GM12878 (cell line): ENCODE measurements around the gene GOLGA6L2. TPM values are rescaled to one million over a fixed set of nuclear protein-coding genes. Genes with fewer than 3 reads are reported as not detected.

ENCODE experiments used
- ATAC-seq: fragments of 200-7000 bp; cut with Tn5 transposase; 3 replicates; pipeline ENCODE4 v1.9.1; 2020; ENCODE audit warnings: mild to moderate bottlenecking, moderate library complexity
- BruUV-seq: library from RNA; stranded (reverse); fragments of 400-500 nt; replicated peaks from 2 replicates; lab custom pipeline; 2021; lab: Mats Ljungman, UMichigan
- CTCF ChIA-PET: fragments of 300-600 bp; sonication (Branson Sonifier 250); formaldehyde crosslinking; extraction: SDS; loops from one replicate; lab custom pipeline; 2021; ENCODE audit warnings: inconsistent platforms; lab: Yijun Ruan, JAX
- POLR2A ChIA-PET: fragments of 350-600 bp; formaldehyde crosslinking; extraction: SDS; loops from one replicate; lab custom pipeline; 2021; ENCODE audit warnings: inconsistent platforms; lab: Charles Lee
- RAD21 ChIA-PET: fragments of 300-600 bp; sonication (Branson Sonifier 250); formaldehyde crosslinking; loops from one replicate; lab custom pipeline; 2023; ENCODE audit warnings: antibody characterized with exemption; ENCODE audit not compliant: unreplicated experiment; lab: Charles Lee
- SMC1A ChIA-PET: fragments of 300-600 bp; sonication (Branson Sonifier 250); formaldehyde crosslinking; loops from one replicate; lab custom pipeline; 2023; ENCODE audit not compliant: unreplicated experiment, uncharacterized antibody; lab: Charles Lee
- DNase-seq: peaks from one replicate; pipeline ENCODE4 v3.0.0-alpha.2; 2011; ENCODE audit warnings: low read depth, low spot score
- FAIRE-seq: peaks from 3 replicates; lab custom pipeline; 2011; peaks lifted over from hg19 to GRCh38; lab: Jason Lieb, UNC
- H2AFZ ChIP-seq: 2 replicates; pipeline ENCODE4 v1.6.0; 2011; ENCODE audit warnings: low read depth, low read length, control low read depth; ENCODE audit not compliant: control insufficient read depth
- H3K27ac ChIP-seq: 2 replicates; pipeline ENCODE4 v1.5.1; 2011; ENCODE audit warnings: control low read depth; ENCODE audit not compliant: control insufficient read depth, insufficient read depth
- H3K27me3 ChIP-seq, 2 experiments: replicated peaks in 1 of 2; 2 replicates each; pipeline versions ENCODE4 v1.6.0 to v1.6.1; 2011; ENCODE audit warnings: low read length in 1 of 2; ENCODE audit not compliant: control insufficient read depth in 2 of 2, insufficient read depth in 2 of 2
- H3K36me3 ChIP-seq, 2 experiments: 2 replicates each; pipeline ENCODE4 v1.5.1; 2011; ENCODE audit warnings: low read length in 1 of 2; ENCODE audit not compliant: control insufficient read depth in 2 of 2, insufficient read depth in 2 of 2
- H3K4me1 ChIP-seq: 2 replicates; pipeline ENCODE4 v1.6.1; 2011; ENCODE audit warnings: mild to moderate bottlenecking, low read length, moderate library complexity, mixed read lengths; ENCODE audit not compliant: control insufficient read depth, insufficient read depth
- H3K4me2 ChIP-seq: 2 replicates; pipeline ENCODE4 v1.6.0; 2011; ENCODE audit warnings: control low read depth; ENCODE audit not compliant: control insufficient read depth, insufficient read depth
- H3K4me3 ChIP-seq: fragments of 200-600 bp; sonication (generic); 2 replicates; pipeline ENCODE4 v1.5.1; 2016
- H3K79me2 ChIP-seq: 2 replicates; pipeline ENCODE4 v1.6.0; 2011; ENCODE audit warnings: low read length; ENCODE audit not compliant: control insufficient read depth, insufficient read depth
- H3K9ac ChIP-seq: 2 replicates; pipeline ENCODE4 v1.8.0; 2011; ENCODE audit warnings: low read length, control low read depth, mixed read lengths; ENCODE audit not compliant: control insufficient read depth, insufficient read depth
- H3K9me3 ChIP-seq: replicated peaks from 3 replicates; pipeline ENCODE4 v1.5.1; 2011; ENCODE audit warnings: mild to moderate bottlenecking, low read length; ENCODE audit not compliant: control insufficient read depth, insufficient read depth
- H4K20me1 ChIP-seq: 2 replicates; pipeline ENCODE4 v1.6.0; 2011; ENCODE audit not compliant: control insufficient read depth, insufficient read depth
- ASH2L ChIP-seq: fragments of 300-600, 200-600 bp; sonication (generic); IDR thresholded peaks from 2 replicates; pipeline ENCODE4 v1.6.1; 2017; ENCODE audit warnings: low read depth, mild to moderate bottlenecking, borderline replicate concordance
- ATF7 ChIP-seq: fragments of 450-650 bp; IDR thresholded peaks from 2 replicates; pipeline ENCODE4 v1.6.1; 2016; ENCODE audit warnings: low read depth, mild to moderate bottlenecking
- BCL11A ChIP-seq: IDR thresholded peaks from 2 replicates; pipeline ENCODE4 v1.6.1; 2011; ENCODE audit warnings: low read depth, low read length
- CBFB ChIP-seq: IDR thresholded peaks from 2 replicates; pipeline ENCODE4 v1.6.1; 2016; ENCODE audit warnings: antibody characterized with exemption, low read depth
- FOXM1 ChIP-seq: IDR thresholded peaks from 2 replicates; pipeline ENCODE4 v1.6.1; 2012; ENCODE audit warnings: low read depth, mild to moderate bottlenecking, inconsistent platforms, low read length, moderate library complexity
- IKZF1 ChIP-seq: fragments of 450-650 bp; conservative IDR thresholded peaks from 2 replicates; pipeline ENCODE4 v1.6.1; 2017; ENCODE audit warnings: antibody characterized with exemption, mild to moderate bottlenecking
- NFXL1 ChIP-seq: fragments of 450-650 bp; IDR thresholded peaks from 2 replicates; pipeline ENCODE4 v1.6.1; 2017; ENCODE audit warnings: antibody characterized with exemption, mild to moderate bottlenecking, borderline replicate concordance
- NR2C1 ChIP-seq: fragments of 450-650 bp; IDR thresholded peaks from 2 replicates; pipeline ENCODE4 v1.6.1; 2017; ENCODE audit warnings: antibody characterized with exemption, mild to moderate bottlenecking, moderate library complexity
- POLR2A ChIP-seq: IDR thresholded peaks from 2 replicates; pipeline ENCODE4 v1.6.1; 2011; ENCODE audit warnings: low read depth, mild to moderate bottlenecking, low read length
- POU2F2 ChIP-seq: IDR thresholded peaks from 3 replicates; pipeline ENCODE4 v1.6.1; 2011; ENCODE audit warnings: low read depth, mild to moderate bottlenecking, low read length, borderline replicate concordance
- RAD51 ChIP-seq: fragments of 450-650 bp; IDR thresholded peaks from 2 replicates; pipeline ENCODE4 v1.6.1; 2016; ENCODE audit warnings: moderate library complexity, mild to moderate bottlenecking, inconsistent platforms
- SP1 ChIP-seq: IDR thresholded peaks from one replicate; pipeline ENCODE4 v1.6.1; 2011; ENCODE audit warnings: low read depth, low read length
- TAF1 ChIP-seq: IDR thresholded peaks from 2 replicates; pipeline ENCODE4 v1.6.1; 2011; ENCODE audit warnings: mild to moderate bottlenecking, low read depth, low read length, borderline replicate concordance
- YY1 ChIP-seq: IDR thresholded peaks from 2 replicates; pipeline ENCODE4 v1.6.1; 2011; ENCODE audit warnings: low read depth, mild to moderate bottlenecking, low read length
- ZNF24 ChIP-seq: fragments of 450-650 bp; IDR thresholded peaks from 2 replicates; pipeline ENCODE4 v1.6.1; 2017; ENCODE audit warnings: antibody characterized with exemption, mild to moderate bottlenecking
- WGBS: methylation state at CpG from one replicate; pipeline ENCODE4 v1.1.6; 2016; ENCODE audit warnings: low lambda C conversion rate; ENCODE audit not compliant: insufficient replicate concordance, insufficient coverage; ENCODE audit errors: missing lambda C conversion rate; 5-methylcytosine and 5-hydroxymethylcytosine counted together
- in situ Hi-C: fragments of 300-500 bp; cut with MboI; formaldehyde crosslinking; loops from 9 replicates; pipeline ENCODE4 v1.14.3; 2018; ENCODE audit warnings: mixed read lengths
- intact Hi-C: fragments of 100-400 bp; cut with micrococcal nuclease; formaldehyde crosslinking; loops from one replicate; pipeline ENCODE4 v1.14.2; 2022; ENCODE audit not compliant: unreplicated experiment
- polyA plus RNA-seq, 11 experiments: library from polyadenylated mRNA; depleted of rRNA in 4 of 11; unstranded in 6 of 11; stranded (reverse) in 5 of 11; fragments of >200 nt; fragmentation: Nextera tagmentation in 4 of 11; fragmentation: Illumina TruSeq in 1 of 11; extraction: Ambion mirVana in 4 of 11; extraction: Trizol in 1 of 11; gene quantifications; 1 replicate in 1 of 11; 2 replicates in 10 of 11; pipeline versions ENCODE4 v1.2.1 to v1.2.3, GENCODE V29; 2011 to 2016; ENCODE audit warnings: inconsistent platforms in 2 of 11, missing spikeins in 2 of 11, low read depth in 1 of 11
- total RNA-seq, 4 experiments: library from RNA; depleted of rRNA in 3 of 4; stranded (reverse); fragments of >200 nt in 3 of 4; fragmentation: Illumina TruSeq in 1 of 4; extraction: Trizol in 1 of 4; gene quantifications; 2 replicates each; pipeline versions ENCODE4 v1.2.1 to v1.2.3, GENCODE V29; 2013 to 2021
- TF ChIP-seq, protein P1 (sequence below): fragments of 450-650 bp; formaldehyde crosslinking; IDR thresholded peaks from 2 replicates; pipeline ENCODE4 v1.4.0; 2020; ENCODE audit warnings: mild to moderate bottlenecking, moderate library complexity
- TF ChIP-seq, protein P2 (sequence below): IDR thresholded peaks from 2 replicates; pipeline ENCODE4 v1.6.1; 2012; ENCODE audit warnings: mild to moderate bottlenecking, low read depth, low read length
- TF ChIP-seq, protein P3 (sequence below): fragments of 450-650 bp; IDR thresholded peaks from 2 replicates; pipeline ENCODE4 v1.6.1; 2017; ENCODE audit warnings: borderline replicate concordance

Gene GOLGA6L2
- total and polyA plus RNA-seq, 10 of the 15 experiments (the other 5 are each of a cell fraction or from before 2014, with no cell fraction given): not detected

DNA sequence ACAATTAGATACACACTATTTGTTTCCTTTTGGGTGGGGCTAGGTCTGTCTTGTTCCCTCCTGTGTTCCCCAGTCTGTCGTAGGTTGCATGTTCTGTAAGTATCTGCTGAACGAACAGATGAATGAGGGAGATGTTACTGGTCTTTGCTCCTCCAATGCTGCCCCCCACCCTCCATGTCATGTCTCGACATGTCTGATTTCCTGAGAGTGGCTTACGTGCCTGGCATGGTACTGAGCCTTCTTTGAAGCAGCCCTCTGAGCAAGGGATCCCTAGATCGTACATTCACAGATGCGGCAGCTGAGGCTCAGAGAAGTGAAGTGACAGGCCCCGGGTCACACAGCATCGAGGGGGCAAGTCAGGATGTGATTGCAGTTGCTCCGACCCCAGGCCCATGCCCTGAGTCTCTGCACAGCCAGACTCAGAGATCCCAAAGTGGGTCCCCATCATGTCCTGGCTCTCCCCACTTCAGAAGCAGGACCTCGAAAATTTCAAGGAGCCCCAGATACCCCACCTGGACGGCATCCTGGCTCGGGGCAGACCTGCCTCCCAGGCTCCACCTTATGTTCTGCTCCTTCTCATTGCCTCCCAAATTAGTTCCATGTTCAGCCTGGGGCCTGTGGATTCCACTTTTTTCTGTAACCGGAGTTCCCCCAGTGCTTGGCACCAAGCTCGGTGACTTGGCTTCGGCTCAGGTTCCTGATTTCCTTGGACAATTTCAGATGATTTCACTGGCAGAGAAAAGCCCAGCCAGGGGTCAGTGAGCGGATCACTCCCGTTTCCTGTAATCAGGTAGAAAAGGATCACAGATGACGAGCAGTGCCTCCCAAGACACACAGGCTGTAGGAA, 24.7 kb downstream of the GOLGA6L2 start:
- no peaks in the 10 kb centered on the region; the same call in 2 of the 3 replicates for H3K9me3 ChIP-seq
- no peak overlapping the region for H3K4me2 ChIP-seq
- intact Hi-C loops: no loop called here
- in situ Hi-C loops: no loop called here
- no peak overlapping the region for H3K9ac ChIP-seq
- CTCF ChIA-PET: no interaction called here
- RAD21 ChIA-PET: no interaction called here
- no peaks in the 10 kb centered on the region for H3K27me3 ChIP-seq
- no peaks in the 10 kb centered on the region for H4K20me1 ChIP-seq
- no peaks in the 10 kb centered on the region for H3K4me1 ChIP-seq
- H3K79me2 ChIP-seq: no peaks in the 10 kb centered on the region
- H3K36me3 ChIP-seq: no peaks in the 10 kb centered on the region
- DNase-seq (no peak), FAIRE-seq (no peak), ATAC-seq (no peak)
- SMC1A ChIA-PET: no interaction called here
- H2AFZ ChIP-seq: no peak overlapping the region
- no TSS peak for BruUV-seq
- POLR2A ChIA-PET: no interaction called here
- no peak overlapping the region for H3K4me3 ChIP-seq
- H3K27ac ChIP-seq: no peak overlapping the region
- 35% methylated on average over 18 of the region's 18 CpGs for WGBS
- no peak for TF ChIP-seq IKZF1
- TF ChIP-seq, protein P1, sequence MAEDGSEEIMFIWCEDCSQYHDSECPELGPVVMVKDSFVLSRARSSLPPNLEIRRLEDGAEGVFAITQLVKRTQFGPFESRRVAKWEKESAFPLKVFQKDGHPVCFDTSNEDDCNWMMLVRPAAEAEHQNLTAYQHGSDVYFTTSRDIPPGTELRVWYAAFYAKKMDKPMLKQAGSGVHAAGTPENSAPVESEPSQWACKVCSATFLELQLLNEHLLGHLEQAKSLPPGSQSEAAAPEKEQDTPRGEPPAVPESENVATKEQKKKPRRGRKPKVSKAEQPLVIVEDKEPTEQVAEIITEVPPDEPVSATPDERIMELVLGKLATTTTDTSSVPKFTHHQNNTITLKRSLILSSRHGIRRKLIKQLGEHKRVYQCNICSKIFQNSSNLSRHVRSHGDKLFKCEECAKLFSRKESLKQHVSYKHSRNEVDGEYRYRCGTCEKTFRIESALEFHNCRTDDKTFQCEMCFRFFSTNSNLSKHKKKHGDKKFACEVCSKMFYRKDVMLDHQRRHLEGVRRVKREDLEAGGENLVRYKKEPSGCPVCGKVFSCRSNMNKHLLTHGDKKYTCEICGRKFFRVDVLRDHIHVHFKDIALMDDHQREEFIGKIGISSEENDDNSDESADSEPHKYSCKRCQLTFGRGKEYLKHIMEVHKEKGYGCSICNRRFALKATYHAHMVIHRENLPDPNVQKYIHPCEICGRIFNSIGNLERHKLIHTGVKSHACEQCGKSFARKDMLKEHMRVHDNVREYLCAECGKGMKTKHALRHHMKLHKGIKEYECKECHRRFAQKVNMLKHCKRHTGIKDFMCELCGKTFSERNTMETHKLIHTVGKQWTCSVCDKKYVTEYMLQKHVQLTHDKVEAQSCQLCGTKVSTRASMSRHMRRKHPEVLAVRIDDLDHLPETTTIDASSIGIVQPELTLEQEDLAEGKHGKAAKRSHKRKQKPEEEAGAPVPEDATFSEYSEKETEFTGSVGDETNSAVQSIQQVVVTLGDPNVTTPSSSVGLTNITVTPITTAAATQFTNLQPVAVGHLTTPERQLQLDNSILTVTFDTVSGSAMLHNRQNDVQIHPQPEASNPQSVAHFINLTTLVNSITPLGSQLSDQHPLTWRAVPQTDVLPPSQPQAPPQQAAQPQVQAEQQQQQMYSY (CRISPR knock-in tag): no peak
- no peak for TF ChIP-seq ZNF24
- TF ChIP-seq ASH2L: no peak
- TF ChIP-seq POLR2A: no peak
- TF ChIP-seq, protein P2, sequence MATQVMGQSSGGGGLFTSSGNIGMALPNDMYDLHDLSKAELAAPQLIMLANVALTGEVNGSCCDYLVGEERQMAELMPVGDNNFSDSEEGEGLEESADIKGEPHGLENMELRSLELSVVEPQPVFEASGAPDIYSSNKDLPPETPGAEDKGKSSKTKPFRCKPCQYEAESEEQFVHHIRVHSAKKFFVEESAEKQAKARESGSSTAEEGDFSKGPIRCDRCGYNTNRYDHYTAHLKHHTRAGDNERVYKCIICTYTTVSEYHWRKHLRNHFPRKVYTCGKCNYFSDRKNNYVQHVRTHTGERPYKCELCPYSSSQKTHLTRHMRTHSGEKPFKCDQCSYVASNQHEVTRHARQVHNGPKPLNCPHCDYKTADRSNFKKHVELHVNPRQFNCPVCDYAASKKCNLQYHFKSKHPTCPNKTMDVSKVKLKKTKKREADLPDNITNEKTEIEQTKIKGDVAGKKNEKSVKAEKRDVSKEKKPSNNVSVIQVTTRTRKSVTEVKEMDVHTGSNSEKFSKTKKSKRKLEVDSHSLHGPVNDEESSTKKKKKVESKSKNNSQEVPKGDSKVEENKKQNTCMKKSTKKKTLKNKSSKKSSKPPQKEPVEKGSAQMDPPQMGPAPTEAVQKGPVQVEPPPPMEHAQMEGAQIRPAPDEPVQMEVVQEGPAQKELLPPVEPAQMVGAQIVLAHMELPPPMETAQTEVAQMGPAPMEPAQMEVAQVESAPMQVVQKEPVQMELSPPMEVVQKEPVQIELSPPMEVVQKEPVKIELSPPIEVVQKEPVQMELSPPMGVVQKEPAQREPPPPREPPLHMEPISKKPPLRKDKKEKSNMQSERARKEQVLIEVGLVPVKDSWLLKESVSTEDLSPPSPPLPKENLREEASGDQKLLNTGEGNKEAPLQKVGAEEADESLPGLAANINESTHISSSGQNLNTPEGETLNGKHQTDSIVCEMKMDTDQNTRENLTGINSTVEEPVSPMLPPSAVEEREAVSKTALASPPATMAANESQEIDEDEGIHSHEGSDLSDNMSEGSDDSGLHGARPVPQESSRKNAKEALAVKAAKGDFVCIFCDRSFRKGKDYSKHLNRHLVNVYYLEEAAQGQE: no peak
- no peak for TF ChIP-seq NFXL1
- no peak for TF ChIP-seq SP1
- TF ChIP-seq CBFB: no peak
- TF ChIP-seq, protein P3, sequence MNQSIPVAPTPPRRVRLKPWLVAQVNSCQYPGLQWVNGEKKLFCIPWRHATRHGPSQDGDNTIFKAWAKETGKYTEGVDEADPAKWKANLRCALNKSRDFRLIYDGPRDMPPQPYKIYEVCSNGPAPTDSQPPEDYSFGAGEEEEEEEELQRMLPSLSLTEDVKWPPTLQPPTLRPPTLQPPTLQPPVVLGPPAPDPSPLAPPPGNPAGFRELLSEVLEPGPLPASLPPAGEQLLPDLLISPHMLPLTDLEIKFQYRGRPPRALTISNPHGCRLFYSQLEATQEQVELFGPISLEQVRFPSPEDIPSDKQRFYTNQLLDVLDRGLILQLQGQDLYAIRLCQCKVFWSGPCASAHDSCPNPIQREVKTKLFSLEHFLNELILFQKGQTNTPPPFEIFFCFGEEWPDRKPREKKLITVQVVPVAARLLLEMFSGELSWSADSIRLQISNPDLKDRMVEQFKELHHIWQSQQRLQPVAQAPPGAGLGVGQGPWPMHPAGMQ: no peak
- no peak for TF ChIP-seq POU2F2
- no peak for TF ChIP-seq FOXM1
- no peak for TF ChIP-seq ATF7
- TF ChIP-seq TAF1: no peak
- TF ChIP-seq BCL11A: no peak
- TF ChIP-seq NR2C1: no peak
- no peak for TF ChIP-seq RAD51
- TF ChIP-seq YY1: no peak
